Neural crest cell (in vitro differentiated cells): Measurements from ENCODE around the gene COL26A1. TPM values are rescaled to one million over a fixed set of nuclear protein-coding genes. Genes with fewer than 3 reads are reported as not detected.

Experiments used
- DNase-seq: peaks from one replicate; pipeline ENCODE4 v3.0.0; 2021; ENCODE audit warnings: low read depth, mixed read lengths, low spot score
- H3K27ac Mint-ChIP-seq: one replicate; pipeline ENCODE4 v1.8.0; 2021; ENCODE audit warnings: mild to moderate bottlenecking, mixed read lengths; ENCODE audit not compliant: unreplicated experiment
- H3K27me3 Mint-ChIP-seq: 2 replicates; pipeline ENCODE4 v1.8.0; 2021; ENCODE audit warnings: low read depth, mild to moderate bottlenecking, mixed read lengths
- H3K36me3 Mint-ChIP-seq: 2 replicates; pipeline ENCODE4 v1.8.0; 2021; ENCODE audit warnings: low read depth, mild to moderate bottlenecking, mixed read lengths
- H3K4me1 Mint-ChIP-seq: 2 replicates; pipeline ENCODE4 v1.8.0; 2021; ENCODE audit warnings: mixed read lengths
- H3K4me3 Mint-ChIP-seq: one replicate; pipeline ENCODE4 v1.8.0; 2021; ENCODE audit warnings: mild to moderate bottlenecking, mixed read lengths
- H3K9me3 Mint-ChIP-seq: 2 replicates; pipeline ENCODE4 v1.8.0; 2021; ENCODE audit warnings: mixed read lengths
- CTCF ChIP-seq: fragments of 200-600 bp; sonication (generic); conservative IDR thresholded peaks from 2 replicates; pipeline ENCODE4 v1.5.0; 2021; ENCODE audit warnings: antibody characterized with exemption, mild to moderate bottlenecking
- total RNA-seq: library from RNA; stranded (reverse); gene quantifications from 2 replicates; pipeline ENCODE4 v1.2.1, GENCODE V29; 2021

The COL26A1 gene
- total RNA-seq, 1 donor from 2014 or later: 38.3 TPM

GRCh38 chr7:101546308-101546936, 183.7 kb downstream of the COL26A1 start:
- Mint-ChIP-seq H3K4me3 (no peak overlapping the region), H3K9me3 (no peaks in the 10 kb centered on the region), H3K36me3 (peaks cover 5% of the 10 kb centered on the region), H3K4me1 (peaks cover 9% of the 10 kb centered on the region), H3K27me3 (peaks cover 17% of the 10 kb centered on the region), H3K27ac (no peak overlapping the region)
- TF ChIP-seq CTCF: no peak
- DNase-seq: no peak

- peaks cover 15% of the 10 kb centered on the region for H3K4me1 Mint-ChIP-seq
- H3K4me3 Mint-ChIP-seq: no peak overlapping the region
- H3K27me3 Mint-ChIP-seq: peaks cover 23% of the 10 kb centered on the region
- no peak for TF ChIP-seq CTCF
- H3K9me3 Mint-ChIP-seq: no peaks in the 10 kb centered on the region
- H3K27ac Mint-ChIP-seq: no peak overlapping the region
- peaks cover 5% of the 10 kb centered on the region for H3K36me3 Mint-ChIP-seq
- DNase-seq: no peak
Measured at GRCh38 chr7:101547022-101547915, 184.6 kb downstream of the COL26A1 start.

GRCh38 chr7:101547916-101548661, 185.4 kb downstream of the COL26A1 start:
- TF ChIP-seq CTCF: no peak
- Mint-ChIP-seq H3K27me3 (peaks cover 24% of the 10 kb centered on the region), H3K4me3 (no peak overlapping the region), H3K4me1 (peaks cover 10% of the 10 kb centered on the region), H3K9me3 (no peaks in the 10 kb centered on the region), H3K36me3 (peaks cover 5% of the 10 kb centered on the region), H3K27ac (peak overlapping the region; percentile 71)
- no peak for DNase-seq

- peaks cover 40% of the 10 kb centered on the region for H3K27me3 Mint-ChIP-seq
Measured at GRCh38 chr7:101549734-101550133, 187.1 kb downstream of the COL26A1 start.

More at GRCh38 chr7:101549734-101550133, 187.1 kb downstream of the COL26A1 start:
- peaks cover 17% of the 10 kb centered on the region for H3K4me1 Mint-ChIP-seq
- TF ChIP-seq CTCF: no peak
- no peak overlapping the region for H3K27ac Mint-ChIP-seq
- DNase-seq: no peak
- no peaks in the 10 kb centered on the region for H3K9me3 Mint-ChIP-seq
- no peak overlapping the region for H3K4me3 Mint-ChIP-seq
- peaks cover 5% of the 10 kb centered on the region for H3K36me3 Mint-ChIP-seq
